HFFc6 (cell line): ENCODE data around the gene TTLL4. TPM values are rescaled to one million over a fixed set of nuclear protein-coding genes. Genes with fewer than 3 reads are reported as not detected.

Experiments
- DNase-seq: peaks from one replicate; pipeline ENCODE4 v3.0.0-alpha.2; 2018
- H3K27ac Mint-ChIP-seq: 2 replicates; pipeline ENCODE4 v1.8.0; 2020; ENCODE audit warnings: mild to moderate bottlenecking, mixed read lengths
- H3K27me3 Mint-ChIP-seq: 2 replicates; pipeline ENCODE4 v1.8.0; 2021; ENCODE audit warnings: mild to moderate bottlenecking, moderate library complexity, mixed read lengths; ENCODE audit not compliant: insufficient read depth
- H3K36me3 Mint-ChIP-seq: 2 replicates; pipeline ENCODE4 v1.8.0; 2021; ENCODE audit warnings: low read depth, mixed read lengths
- H3K4me1 Mint-ChIP-seq: 2 replicates; pipeline ENCODE4 v1.8.0; 2020; ENCODE audit warnings: low read depth, mixed read lengths
- H3K4me3 Mint-ChIP-seq: 2 replicates; pipeline ENCODE4 v1.8.0; 2020; ENCODE audit warnings: mild to moderate bottlenecking, moderate library complexity, mixed read lengths
- H3K9me3 Mint-ChIP-seq: 2 replicates; pipeline ENCODE4 v1.8.0; 2020; ENCODE audit warnings: mild to moderate bottlenecking, mixed read lengths
- CTCF ChIP-seq: fragments of 200-600 bp; sonication (generic); IDR thresholded peaks from 2 replicates; pipeline ENCODE4 v1.5.0; 2021; ENCODE audit warnings: antibody characterized with exemption, mild to moderate bottlenecking
- total RNA-seq, 6 experiments: library from RNA; stranded (reverse); fragmentation: NEBNext Ultra II Directional; extraction: Animal tissue kit (Norgen Biotek cat#: 25700); gene quantifications; 2 replicates in 1 of 6; 3 replicates in 5 of 6; pipeline ENCODE4 v1.2.3, GENCODE V29; 2021

The TTLL4 gene
- total RNA-seq, 6 experiments from 2014 or later = 16.1 to 19.6 (median 17.0) TPM

- no peak for DNase-seq
- H3K4me1 Mint-ChIP-seq = peaks cover 6% of the 10 kb centered on the region; the same call in 1 of the 2 replicates
- H3K27ac Mint-ChIP-seq = no peak overlapping the region
- peaks cover 18% of the 10 kb centered on the region for H3K27me3 Mint-ChIP-seq
- no peak for TF ChIP-seq CTCF
- H3K36me3 Mint-ChIP-seq = peaks cover 3% of the 10 kb centered on the region
- H3K4me3 Mint-ChIP-seq = no peak overlapping the region
- peaks cover 4% of the 10 kb centered on the region for H3K9me3 Mint-ChIP-seq
These were observed 71.9 kb downstream of the TTLL4 start for GRCh38 chr2:218782528-218782844.

GRCh38 chr2:218783688-218784087 is 73.1 kb downstream of the TTLL4 start:
- no peak overlapping the region for H3K27ac Mint-ChIP-seq
- no peaks in the 10 kb centered on the region for H3K36me3 Mint-ChIP-seq
- peaks cover 18% of the 10 kb centered on the region for H3K27me3 Mint-ChIP-seq
- H3K9me3 Mint-ChIP-seq = no peaks in the 10 kb centered on the region
- TF ChIP-seq CTCF = no peak
- no peak overlapping the region for H3K4me3 Mint-ChIP-seq
- H3K4me1 Mint-ChIP-seq = peaks cover 6% of the 10 kb centered on the region; the same call in 1 of the 2 replicates
- no peak for DNase-seq

GRCh38 chr2:218785103-218785502 is 74.5 kb downstream of the TTLL4 start:
- no peaks in the 10 kb centered on the region for H3K36me3 Mint-ChIP-seq

GRCh38 chr2:218786133-218786532 is 75.5 kb downstream of the TTLL4 start:
- Mint-ChIP-seq H3K36me3 (no peaks in the 10 kb centered on the region), H3K9me3 (no peaks in the 10 kb centered on the region), H3K4me1 (peaks cover 5% of the 10 kb centered on the region; the same call in 1 of the 2 replicates), H3K27ac (no peak overlapping the region), H3K27me3 (peaks cover 29% of the 10 kb centered on the region), H3K4me3 (no peak overlapping the region)
- TF ChIP-seq CTCF = no peak
- DNase-seq = no peak

More at GRCh38 chr2:218785103-218785502, 74.5 kb downstream of the TTLL4 start:
- Mint-ChIP-seq H3K4me3 (no peak overlapping the region), H3K27me3 (peaks cover 24% of the 10 kb centered on the region), H3K9me3 (no peaks in the 10 kb centered on the region), H3K4me1 (peaks cover 6% of the 10 kb centered on the region; the same call in 1 of the 2 replicates), H3K27ac (no peak overlapping the region)
- no peak for DNase-seq
- TF ChIP-seq CTCF = no peak

GRCh38 chr2:218788529-218789255 is 78.1 kb downstream of the TTLL4 start:
- Mint-ChIP-seq H3K36me3 (no peaks in the 10 kb centered on the region), H3K4me3 (no peak overlapping the region), H3K4me1 (no peaks in the 10 kb centered on the region), H3K9me3 (no peaks in the 10 kb centered on the region), H3K27ac (no peak overlapping the region), H3K27me3 (peaks cover 23% of the 10 kb centered on the region)
- no peak for DNase-seq
- no peak for TF ChIP-seq CTCF
